Body of pancreas (tissue), 4 donors: ENCODE measurements around the gene PRRC2C.

Source experiments
- CTCF ChIP-seq, 7 experiments: fragments of 450-650 bp in 4 of 7; fragments of 200-600 bp in 3 of 7; sonication (generic) in 3 of 7; IDR thresholded peaks; one replicate each; pipeline ENCODE4 v1.5.1; 2016 to 2019; ENCODE audit warnings: antibody characterized with exemption in 7 of 7
- POLR2A ChIP-seq, 3 donors: fragments of 450-650 bp; IDR thresholded peaks; one replicate each; pipeline ENCODE4 v1.6.1; 2016; ENCODE audit warnings: antibody characterized with exemption in 3 of 3, mild to moderate bottlenecking in 2 of 3

DNA sequence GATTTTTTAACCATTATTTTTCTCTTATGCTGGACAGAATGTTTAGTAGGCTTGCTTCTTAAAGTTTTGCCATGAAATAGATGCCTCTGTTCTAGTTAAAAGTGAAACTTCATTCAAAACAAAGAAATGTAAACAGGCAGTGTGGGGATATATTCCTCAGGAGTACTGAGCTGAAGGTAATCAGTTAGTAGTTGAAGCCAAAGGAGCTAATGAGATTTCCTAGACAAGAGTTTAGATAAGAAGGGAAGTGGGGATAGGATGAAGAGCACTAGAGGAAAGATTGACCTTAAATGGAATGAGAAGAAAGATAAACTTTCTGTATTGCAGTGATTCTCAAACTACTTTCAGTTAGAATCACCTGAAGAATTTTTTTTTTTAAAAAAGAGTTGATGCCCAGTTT lies 23.9 kb downstream of the PRRC2C start:
- TF ChIP-seq CTCF (IDR thresholded peaks at IDR 0.05) (no peak), POLR2A (IDR thresholded peaks at IDR 0.05) (no peak)
